HL-60 (cell line): ENCODE measurements around the gene NKX6-1.

Experiments used
- POLR2AphosphoS5 ChIP-seq: IDR thresholded peaks from 2 replicates; pipeline ENCODE4 v1.6.1; 2012; ENCODE audit warnings: low read depth
- TF ChIP-seq, protein P1 (sequence below): IDR thresholded peaks from one replicate; pipeline ENCODE4 v1.5.1; 2011; ENCODE audit warnings: low read length, control low read depth, inconsistent platforms; ENCODE audit not compliant: insufficient read depth

DNA sequence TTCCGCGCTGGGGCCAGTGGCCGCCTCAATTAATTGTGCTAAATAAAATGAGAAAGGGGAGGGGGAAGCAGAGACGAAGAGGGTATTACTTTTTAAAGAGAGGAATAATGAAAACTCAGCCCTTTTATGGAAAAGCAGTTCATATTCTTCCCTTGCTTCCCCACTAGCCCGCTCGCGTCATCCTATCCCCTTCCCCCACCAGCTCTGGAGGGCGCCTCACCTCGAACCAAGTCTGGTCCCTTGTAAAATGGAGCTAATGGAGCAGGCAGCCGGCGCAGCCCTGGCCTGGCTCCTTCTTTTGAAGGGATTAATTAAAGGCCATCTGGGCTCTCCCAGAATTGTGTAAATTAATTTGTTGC, 511 bp upstream of the NKX6-1 start:
- TF ChIP-seq, protein P1, sequence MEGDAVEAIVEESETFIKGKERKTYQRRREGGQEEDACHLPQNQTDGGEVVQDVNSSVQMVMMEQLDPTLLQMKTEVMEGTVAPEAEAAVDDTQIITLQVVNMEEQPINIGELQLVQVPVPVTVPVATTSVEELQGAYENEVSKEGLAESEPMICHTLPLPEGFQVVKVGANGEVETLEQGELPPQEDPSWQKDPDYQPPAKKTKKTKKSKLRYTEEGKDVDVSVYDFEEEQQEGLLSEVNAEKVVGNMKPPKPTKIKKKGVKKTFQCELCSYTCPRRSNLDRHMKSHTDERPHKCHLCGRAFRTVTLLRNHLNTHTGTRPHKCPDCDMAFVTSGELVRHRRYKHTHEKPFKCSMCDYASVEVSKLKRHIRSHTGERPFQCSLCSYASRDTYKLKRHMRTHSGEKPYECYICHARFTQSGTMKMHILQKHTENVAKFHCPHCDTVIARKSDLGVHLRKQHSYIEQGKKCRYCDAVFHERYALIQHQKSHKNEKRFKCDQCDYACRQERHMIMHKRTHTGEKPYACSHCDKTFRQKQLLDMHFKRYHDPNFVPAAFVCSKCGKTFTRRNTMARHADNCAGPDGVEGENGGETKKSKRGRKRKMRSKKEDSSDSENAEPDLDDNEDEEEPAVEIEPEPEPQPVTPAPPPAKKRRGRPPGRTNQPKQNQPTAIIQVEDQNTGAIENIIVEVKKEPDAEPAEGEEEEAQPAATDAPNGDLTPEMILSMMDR = no peak
- no peak for TF ChIP-seq POLR2AphosphoS5
